Caco-2 (cell line): Measurements from ENCODE around the gene RTKN2. TPM values are rescaled to one million over a fixed set of nuclear protein-coding genes. Genes with fewer than 3 reads are reported as not detected.

ENCODE experiments used
- BruUV-seq: library from RNA; stranded (reverse); fragments of 400-500 nt; replicated peaks from 2 replicates; lab custom pipeline; 2021; lab: Mats Ljungman, UMichigan
- CTCF ChIA-PET: fragments of 300-600 bp; sonication (Branson Sonifier 250); formaldehyde crosslinking; loops from one replicate; lab custom pipeline; 2022; ENCODE audit warnings: antibody characterized with exemption; lab: Charles Lee
- POLR2A ChIA-PET: fragments of 300-600 bp; sonication (Branson Sonifier 250); formaldehyde crosslinking; loops from one replicate; lab custom pipeline; 2022; ENCODE audit warnings: antibody characterized with exemption; lab: Charles Lee
- DNase-seq, 2 experiments: peaks; one replicate each; pipeline versions ENCODE4 v3.0.0 to v3.0.0-alpha.2; 2020 to 2022
- H3K27me3 ChIP-seq: replicated peaks from 2 replicates; pipeline ENCODE4 v1.6.0; 2011; ENCODE audit warnings: low read length; ENCODE audit not compliant: control insufficient read depth, insufficient read depth
- H3K36me3 ChIP-seq: 2 replicates; pipeline ENCODE4 v1.5.1; 2011; ENCODE audit warnings: low read length; ENCODE audit not compliant: control insufficient read depth, insufficient read depth
- H3K4me1 ChIP-seq: fragments of 250-450 bp; sonication (Bioruptor Pico); 2 replicates; pipeline ENCODE4 v1.5.1; 2020; ENCODE audit warnings: mild to moderate bottlenecking
- H3K4me3 ChIP-seq: 2 replicates; pipeline ENCODE4 v1.5.1; 2011; ENCODE audit warnings: low read depth, mild to moderate bottlenecking, control low read depth, low read length
- H3K9me3 ChIP-seq: fragments of 250-450 bp; sonication (Bioruptor Pico); 2 replicates; pipeline ENCODE4 v1.5.1; 2020; ENCODE audit warnings: mild to moderate bottlenecking, moderate library complexity
- H3K27ac Mint-ChIP-seq: one replicate; pipeline ENCODE4 v1.8.0; 2022; ENCODE audit warnings: mixed read lengths; ENCODE audit not compliant: unreplicated experiment
- H3K27me3 Mint-ChIP-seq: one replicate; pipeline ENCODE4 v1.8.0; 2022; ENCODE audit warnings: mixed read lengths; ENCODE audit not compliant: insufficient read depth, unreplicated experiment
- H3K36me3 Mint-ChIP-seq: one replicate; pipeline ENCODE4 v1.8.0; 2022; ENCODE audit warnings: mild to moderate bottlenecking, mixed read lengths; ENCODE audit not compliant: insufficient read depth, unreplicated experiment
- H3K4me1 Mint-ChIP-seq: one replicate; pipeline ENCODE4 v1.8.0; 2022; ENCODE audit warnings: low read depth, mixed read lengths; ENCODE audit not compliant: unreplicated experiment
- H3K4me3 Mint-ChIP-seq: one replicate; pipeline ENCODE4 v1.8.0; 2022; ENCODE audit warnings: mild to moderate bottlenecking, moderate library complexity, mixed read lengths; ENCODE audit not compliant: unreplicated experiment
- H3K9me3 Mint-ChIP-seq: one replicate; pipeline ENCODE4 v1.8.0; 2022; ENCODE audit warnings: mixed read lengths; ENCODE audit not compliant: unreplicated experiment
- CTCF ChIP-seq, 2 experiments: fragments of 200-600 bp in 1 of 2; IDR thresholded peaks; 1 replicate in 1 of 2; 2 replicates in 1 of 2; pipeline versions ENCODE4 v1.5.1 to v1.8.0; 2011 to 2022; ENCODE audit warnings: antibody characterized with exemption in 1 of 2, control low read depth in 1 of 2, inconsistent platforms in 1 of 2, low read depth in 1 of 2, low read length in 1 of 2, mild to moderate bottlenecking in 1 of 2, moderate library complexity in 1 of 2; ENCODE audit not compliant: insufficient read depth in 1 of 2, severe bottlenecking in 1 of 2, unreplicated experiment in 1 of 2
- intact Hi-C: fragments of 100-400 bp; cut with micrococcal nuclease; formaldehyde crosslinking; loops from one replicate; pipeline ENCODE4 v1.10.0; 2022; ENCODE audit not compliant: unreplicated experiment
- total RNA-seq: library from RNA; stranded (reverse); gene quantifications from 2 replicates; pipeline ENCODE4 v1.2.3, GENCODE V29; 2022

The RTKN2 gene
- total RNA-seq, 1 experiment from 2014 or later: 37.1 TPM

- H3K36me3 Mint-ChIP-seq: peaks cover 32% of the 10 kb centered on the region
- intact Hi-C loops: loop anchor here (5.0 to 10.0 kb wide), 2 partner anchors 172 to 550 kb away; partner anchors contain the start of gene EGR2
- peaks cover 23% of the 10 kb centered on the region for H3K4me1 ChIP-seq
- H3K9me3 Mint-ChIP-seq: no peaks in the 10 kb centered on the region
- peak; percentile 71 to 88 for DNase-seq
- no peaks in the 10 kb centered on the region for H3K27me3 ChIP-seq
- ChIA-PET POLR2A (interaction anchor here (0.6 kb wide), 3 partner anchors 24 to 1455 kb away, joined by 3 read pairs; no protein-coding TSS in a partner anchor), CTCF (interaction anchor here (0.6 to 2.3 kb wide), 21 partner anchors 9 to 744 kb away, joined by 3 to 7 read pairs (median 3); no protein-coding TSS in a partner anchor)
- peak; percentile 84 to 85 for TF ChIP-seq CTCF (IDR thresholded peaks at IDR 0.05; ENCODE audit: insufficient read depth in 1 of 2, low read depth in 1 of 2, low read length in 1 of 2, severe bottlenecking in 1 of 2, unreplicated experiment in 1 of 2)
- no peaks in the 10 kb centered on the region for H3K27me3 Mint-ChIP-seq
- no peak overlapping the region for H3K4me3 ChIP-seq
- no peaks in the 10 kb centered on the region for H3K9me3 ChIP-seq
- H3K4me3 Mint-ChIP-seq: peak overlapping the region; percentile 6
- H3K27ac Mint-ChIP-seq: peak overlapping the region; percentile 12
- H3K4me1 Mint-ChIP-seq: peaks cover 26% of the 10 kb centered on the region
- no peaks in the 10 kb centered on the region for H3K36me3 ChIP-seq
- BruUV-seq: no TSS peak
These were observed 3.8 kb downstream of the RTKN2 start for GRCh38 chr10:62264702-62265436.

GRCh38 chr10:62264126-62264525 is 4.5 kb downstream of the RTKN2 start:
- TF ChIP-seq CTCF (IDR thresholded peaks at IDR 0.05; ENCODE audit: insufficient read depth in 1 of 2, low read depth in 1 of 2, low read length in 1 of 2, severe bottlenecking in 1 of 2, unreplicated experiment in 1 of 2): no peak
- CTCF ChIA-PET: interaction anchor here (0.7 to 2.3 kb wide), 13 partner anchors 8 to 743 kb away, joined by 3 to 7 read pairs (median 3); no protein-coding TSS in a partner anchor

GRCh38 chr10:62261666-62262065 is 7.0 kb downstream of the RTKN2 start:
- Mint-ChIP-seq H3K27me3 (no peaks in the 10 kb centered on the region), H3K4me1 (peaks cover 20% of the 10 kb centered on the region), H3K9me3 (no peaks in the 10 kb centered on the region), H3K4me3 (no peak overlapping the region), H3K27ac (no peak overlapping the region), H3K36me3 (peaks cover 30% of the 10 kb centered on the region)
- no peak for DNase-seq
- Histone ChIP-seq H3K36me3 (no peaks in the 10 kb centered on the region; the same call in 1 of the 2 replicates), H3K27me3 (no peaks in the 10 kb centered on the region), H3K4me1 (peaks cover 13% of the 10 kb centered on the region), H3K4me3 (no peak overlapping the region), H3K9me3 (no peaks in the 10 kb centered on the region)
- intact Hi-C loops: loop anchor here (10.0 kb wide), 1 partner anchor 553 kb away; the partner anchor contains the start of gene EGR2
- no TSS peak for BruUV-seq
- TF ChIP-seq CTCF (IDR thresholded peaks at IDR 0.05; ENCODE audit: insufficient read depth in 1 of 2, low read depth in 1 of 2, low read length in 1 of 2, severe bottlenecking in 1 of 2, unreplicated experiment in 1 of 2): no peak
- ChIA-PET CTCF (no interaction called here), POLR2A (no interaction called here)

More at GRCh38 chr10:62264126-62264525, 4.5 kb downstream of the RTKN2 start:
- H3K27me3 ChIP-seq: no peaks in the 10 kb centered on the region
- H3K36me3 ChIP-seq: no peaks in the 10 kb centered on the region
- Mint-ChIP-seq H3K27ac (no peak overlapping the region), H3K9me3 (no peaks in the 10 kb centered on the region), H3K27me3 (no peaks in the 10 kb centered on the region), H3K4me1 (peaks cover 26% of the 10 kb centered on the region), H3K36me3 (peaks cover 34% of the 10 kb centered on the region), H3K4me3 (no peak overlapping the region)
- DNase-seq: no peak
- H3K4me1 ChIP-seq: peaks cover 23% of the 10 kb centered on the region
- no TSS peak for BruUV-seq
- H3K9me3 ChIP-seq: no peaks in the 10 kb centered on the region
- intact Hi-C loops: loop anchor here (10.0 kb wide), 1 partner anchor 551 kb away; the partner anchor contains the start of gene EGR2
- no peak overlapping the region for H3K4me3 ChIP-seq
- POLR2A ChIA-PET: interaction anchor here (0.6 kb wide), 1 partner anchor 312 kb away, joined by 3 read pairs; no protein-coding TSS in a partner anchor
